Left hindlimb (tissue), 1 donor: ENCODE results near the gene POU5F1.
"Not testable (repeated sequence)": the region's sequence is repeated elsewhere in the genome, so short reads cannot be mapped to it uniquely, and the experiment has no call there.

ENCODE experiments used
- DNase-seq: peaks from one replicate; pipeline ENCODE4 v3.0.0-alpha.2; 2018

The POU5F1 gene

DNA sequence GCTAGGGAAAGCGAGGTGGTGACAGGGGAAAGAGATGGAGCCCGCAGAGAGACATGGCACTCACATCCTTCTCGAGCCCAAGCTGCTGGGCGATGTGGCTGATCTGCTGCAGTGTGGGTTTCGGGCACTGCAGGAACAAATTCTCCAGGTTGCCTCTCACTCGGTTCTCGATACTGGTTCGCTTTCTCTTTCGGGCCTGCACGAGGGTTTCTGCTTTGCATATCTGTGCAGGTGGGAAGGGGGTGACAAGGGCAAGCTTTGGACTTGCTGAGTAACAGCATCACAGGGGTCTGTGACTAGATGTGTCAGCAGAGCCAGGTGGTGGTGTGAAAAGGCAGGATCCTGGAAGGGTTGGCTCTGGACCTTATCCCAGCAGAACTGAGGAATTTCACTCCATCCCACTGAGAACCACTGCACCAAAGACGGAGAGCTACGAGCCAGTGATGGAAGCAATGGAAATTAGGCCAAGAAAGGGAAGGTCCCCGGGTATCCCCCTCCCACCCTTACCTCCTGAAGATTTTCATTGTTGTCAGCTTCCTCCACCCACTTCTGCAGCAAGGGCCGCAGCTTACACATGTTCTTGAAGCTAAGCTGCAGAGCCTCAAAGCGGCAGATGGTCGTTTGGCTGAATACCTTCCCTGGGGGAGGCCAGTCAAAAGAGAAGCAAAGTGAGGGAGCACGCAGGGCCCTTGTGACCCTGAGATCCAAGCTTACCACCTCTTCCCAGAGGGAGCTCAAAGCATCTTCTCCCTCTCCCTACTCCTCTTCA lies 5.2 kb downstream of the POU5F1 start:
- not testable (repeated sequence) for DNase-seq

DNA sequence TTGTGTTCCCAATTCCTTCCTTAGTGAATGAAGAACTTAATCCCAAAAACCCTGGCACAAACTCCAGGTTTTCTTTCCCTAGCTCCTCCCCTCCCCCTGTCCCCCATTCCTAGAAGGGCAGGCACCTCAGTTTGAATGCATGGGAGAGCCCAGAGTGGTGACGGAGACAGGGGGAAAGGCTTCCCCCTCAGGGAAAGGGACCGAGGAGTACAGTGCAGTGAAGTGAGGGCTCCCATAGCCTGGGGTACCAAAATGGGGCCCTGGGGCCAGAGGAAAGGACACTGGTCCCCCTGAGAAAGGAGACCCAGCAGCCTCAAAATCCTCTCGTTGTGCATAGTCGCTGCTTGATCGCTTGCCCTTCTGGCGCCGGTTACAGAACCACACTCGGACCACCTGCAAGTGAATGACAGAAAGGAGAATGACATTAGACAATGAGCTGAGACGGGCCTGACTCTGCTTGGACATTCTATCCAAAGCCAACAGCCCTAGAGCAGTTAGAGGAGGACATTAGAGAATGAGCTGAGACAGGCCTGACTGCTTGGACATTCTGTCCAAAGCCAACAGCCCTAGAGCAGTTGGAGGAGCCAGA lies 5.9 kb downstream of the POU5F1 start:
- not testable (repeated sequence) for DNase-seq

DNA sequence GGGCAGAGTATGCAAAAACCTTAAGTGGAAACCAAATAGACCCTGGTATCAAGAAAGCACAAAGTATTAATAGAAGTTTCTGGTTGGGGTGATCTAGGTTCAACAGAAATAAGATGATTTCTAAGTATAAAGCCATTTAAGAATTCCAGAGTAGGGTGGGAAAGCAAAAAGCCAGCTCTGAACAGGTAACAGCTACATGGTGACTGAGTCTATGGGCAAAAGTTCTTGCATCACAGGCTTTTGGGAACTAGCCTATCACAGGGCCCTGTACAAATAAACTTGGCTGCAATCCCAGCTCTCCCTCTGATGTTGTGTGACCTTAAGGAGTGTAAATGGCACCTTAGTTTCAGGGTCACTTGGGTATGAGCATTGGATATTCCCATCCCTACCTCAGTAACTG lies 6.6 kb downstream of the POU5F1 start:
- DNase-seq: no peak

DNA sequence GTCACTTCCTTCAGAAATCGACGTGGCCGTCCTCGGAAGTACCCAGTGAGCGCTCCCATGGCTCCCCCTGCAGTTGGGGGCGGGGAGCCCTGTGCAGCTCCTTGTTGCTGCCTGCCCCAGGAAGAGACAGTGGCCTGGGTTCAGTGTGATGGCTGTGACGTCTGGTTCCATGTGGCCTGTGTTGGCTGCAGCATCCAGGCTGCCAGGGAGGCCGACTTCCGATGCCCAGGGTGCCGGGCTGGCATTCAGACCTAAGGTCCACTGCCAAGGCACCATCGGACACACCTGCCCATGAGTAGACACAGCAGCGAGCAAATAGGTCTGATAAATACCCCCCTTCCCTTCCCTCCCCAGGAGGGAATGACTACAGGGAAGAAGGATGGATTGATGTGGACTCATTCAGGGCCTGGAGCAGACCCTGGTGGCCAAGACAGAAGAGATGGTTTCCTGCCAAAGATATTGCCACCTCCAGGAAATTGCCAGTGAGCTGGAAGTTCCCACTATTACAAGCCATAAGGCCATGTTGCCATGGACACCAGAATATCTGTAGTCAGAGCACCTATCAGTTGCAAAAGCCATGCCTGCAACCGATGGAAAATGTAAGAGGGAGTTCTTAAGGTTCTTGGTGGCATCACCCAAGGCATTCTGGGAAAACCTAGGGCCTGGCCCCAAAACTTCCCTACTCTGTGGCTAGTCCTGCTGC lies 7.9 kb downstream of the POU5F1 start:
- no peak for DNase-seq

DNA sequence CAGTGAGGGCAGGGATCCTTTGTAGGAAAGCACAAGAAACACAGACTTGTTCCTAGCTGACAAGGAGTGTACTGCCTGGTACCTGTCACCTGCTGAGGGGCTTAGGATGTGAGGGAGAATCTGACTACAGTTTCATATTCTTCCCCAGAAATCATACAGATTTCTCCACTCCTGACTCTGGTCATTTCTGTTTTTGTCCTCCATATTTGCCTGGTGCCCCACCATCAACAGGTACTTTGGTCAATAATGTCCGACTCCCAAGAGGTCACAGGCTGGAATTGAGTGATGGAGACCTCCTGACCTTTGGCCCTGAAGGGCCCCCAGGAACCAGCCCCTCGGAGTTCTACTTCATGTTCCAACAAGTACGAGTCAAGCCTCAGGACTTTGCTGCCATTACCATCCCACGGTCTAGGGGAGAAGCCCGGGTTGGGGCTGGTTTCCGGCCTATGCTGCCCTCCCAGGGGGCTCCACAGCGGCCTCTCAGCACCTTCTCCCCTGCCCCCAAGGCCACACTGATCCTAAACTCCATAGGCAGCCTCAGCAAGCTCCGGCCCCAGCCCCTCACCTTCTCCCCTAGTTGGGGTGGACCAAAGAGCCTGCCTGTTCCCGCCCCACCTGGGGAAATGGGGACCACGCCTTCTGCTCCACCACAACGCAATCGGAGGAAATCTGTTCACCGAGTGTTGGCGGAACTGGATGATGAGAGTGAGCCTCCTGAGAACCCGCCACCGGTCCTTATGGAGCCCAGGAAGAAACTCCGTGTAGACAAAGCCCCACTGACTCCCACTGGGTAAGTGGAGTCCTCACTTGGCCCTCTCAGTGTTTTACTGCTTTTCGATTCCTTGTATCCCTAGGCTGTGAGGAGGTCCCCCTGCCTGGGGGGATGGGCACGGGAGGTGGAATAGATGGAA lies 9.0 kb downstream of the POU5F1 start:
- no peak for DNase-seq

DNA sequence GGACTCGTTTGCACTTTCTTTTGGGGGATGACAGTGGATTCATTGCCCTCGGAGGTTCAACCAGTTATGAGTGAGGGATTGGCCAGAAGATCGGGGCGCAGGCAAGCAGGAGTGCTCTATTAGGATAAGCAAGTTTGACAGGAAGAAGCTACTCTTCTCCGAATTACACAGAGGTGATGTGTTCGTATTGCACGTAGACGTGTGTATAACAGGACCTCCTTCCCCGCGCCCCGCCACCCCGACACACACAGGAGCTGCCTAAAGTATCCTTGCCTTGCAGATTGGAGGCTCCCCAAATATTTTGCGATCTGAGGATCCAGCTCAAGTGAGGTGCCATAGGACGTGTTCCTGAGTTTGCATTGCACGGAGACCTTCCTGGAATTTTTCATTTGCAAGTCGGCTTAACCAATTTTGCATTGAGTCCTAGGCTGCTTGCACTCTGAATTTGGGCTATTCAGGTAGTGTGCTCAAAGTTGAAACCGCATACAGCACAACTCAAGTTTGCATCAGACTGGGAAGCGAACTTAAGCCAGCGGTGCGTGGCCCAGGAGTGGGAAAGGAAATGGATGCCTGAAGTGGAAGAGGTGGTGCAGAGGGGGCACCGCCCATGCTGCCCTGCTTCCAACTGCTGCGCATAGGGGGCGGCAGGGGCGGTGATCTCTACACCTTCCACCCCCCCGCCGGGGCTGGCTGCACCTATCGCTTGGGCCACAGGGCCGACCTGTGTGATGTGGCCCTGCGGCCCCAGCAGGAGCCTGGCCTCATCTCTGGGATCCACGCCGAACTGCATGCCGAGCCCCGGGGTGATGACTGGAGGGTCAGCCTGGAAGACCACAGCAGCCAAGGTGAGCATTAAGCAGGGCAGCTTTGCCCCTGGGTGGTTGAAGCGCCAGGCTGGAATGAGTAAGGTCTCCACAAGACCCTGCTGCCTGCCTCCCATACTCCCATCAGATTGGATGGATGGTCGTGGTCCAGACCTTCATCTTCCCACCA lies 11.3 kb downstream of the POU5F1 start:
- no peak for DNase-seq

DNA sequence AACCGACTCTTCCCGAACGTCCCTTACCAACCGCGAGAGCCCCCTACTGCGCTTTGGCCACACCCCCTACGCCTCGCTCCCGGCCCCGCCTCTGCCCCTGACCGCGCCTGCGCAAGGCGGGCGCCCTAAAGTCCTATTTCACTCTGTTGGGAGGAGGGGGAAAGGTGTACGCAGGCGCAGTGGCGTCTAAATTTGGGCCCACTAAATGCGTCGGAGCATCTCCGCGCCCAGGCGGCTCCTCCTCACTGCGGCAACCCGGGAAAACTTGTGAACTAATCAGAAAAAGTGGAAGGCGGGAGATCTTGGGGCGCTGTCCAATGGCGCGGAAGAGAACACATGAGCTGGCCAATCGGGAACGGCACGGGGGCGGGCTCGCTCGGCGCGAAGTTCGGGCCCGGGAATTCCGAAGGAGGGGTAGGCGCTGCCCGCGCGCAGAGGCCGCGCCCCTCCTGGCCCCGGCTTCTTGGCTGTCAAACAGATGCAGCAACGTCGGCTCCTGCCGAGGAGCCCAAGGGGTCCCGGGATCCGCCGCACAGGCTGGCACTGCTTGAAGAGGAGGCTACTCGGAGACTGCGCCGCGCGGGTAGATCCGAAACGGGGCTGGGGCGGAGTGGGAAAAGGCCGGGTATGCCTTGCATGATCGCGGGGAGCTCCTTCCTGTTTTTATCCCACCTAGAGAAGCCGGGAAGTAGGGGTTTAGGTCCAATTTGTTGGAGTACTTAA lies 12.2 kb downstream of the POU5F1 start, which contains the start of gene TCF19:
TSS of gene TCF19 (plus strand) at position 450 of the 723 bp plus-strand sequence. CDS start 881 bp downstream, outside the sequence.
- peak; percentile 100 for DNase-seq

DNA sequence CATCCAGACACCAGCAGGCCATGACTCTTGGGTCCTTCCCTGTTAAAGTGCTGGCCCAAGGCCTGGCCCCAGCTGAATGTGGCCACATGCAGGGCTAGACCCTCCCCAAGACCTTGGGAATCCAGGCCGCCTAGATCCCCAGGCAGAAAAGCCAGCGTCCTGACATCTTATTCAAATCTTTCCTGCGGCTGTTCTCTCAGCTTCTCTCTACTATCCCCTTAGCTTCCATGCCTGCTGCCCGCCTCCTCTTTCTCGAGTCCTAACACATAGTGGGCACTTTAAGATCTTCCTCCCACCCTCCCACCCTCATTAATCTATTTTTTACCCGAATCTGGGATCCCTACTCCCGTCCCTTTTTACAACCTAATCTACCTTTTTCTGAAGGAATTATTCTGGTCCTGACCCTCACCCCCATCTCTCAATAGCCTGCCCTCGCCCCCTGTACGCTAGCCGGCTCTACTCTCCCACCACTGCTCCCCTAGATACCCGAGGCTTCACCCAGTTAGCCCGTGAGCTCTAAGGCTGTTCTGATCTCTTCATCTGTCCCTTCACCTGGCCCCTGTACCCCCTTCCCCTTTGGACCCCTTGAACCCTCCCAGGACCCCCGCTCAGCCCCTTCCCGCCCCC lies 12.9 kb downstream of the POU5F1 start, which contains the start of gene CCHCR1:
TSS of gene CCHCR1 (minus strand) at position 290 of the 627 bp plus-strand sequence. CDS start at position 88, 202 bp downstream.
- no peak for DNase-seq

DNA sequence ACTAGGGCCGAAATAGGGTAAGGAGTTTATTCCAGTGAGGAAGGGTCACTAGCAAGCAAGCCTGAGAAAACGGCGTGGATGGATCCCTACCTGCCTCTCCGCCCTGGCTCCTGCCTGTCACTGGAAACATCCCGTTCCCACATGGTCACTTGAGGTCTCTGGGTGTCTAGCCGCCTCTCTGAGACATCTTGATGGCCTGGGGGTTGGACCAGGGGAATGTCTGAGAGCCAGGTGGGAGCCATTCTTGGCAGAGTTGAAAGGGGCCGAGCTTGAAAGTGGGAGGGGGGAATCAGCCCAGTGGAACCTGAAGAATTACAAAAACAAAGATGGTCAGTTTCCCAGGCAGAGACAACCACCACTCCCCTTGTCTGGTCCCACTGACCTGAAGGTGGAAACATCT lies 13.8 kb downstream of the POU5F1 start:
- no peak for DNase-seq

DNA sequence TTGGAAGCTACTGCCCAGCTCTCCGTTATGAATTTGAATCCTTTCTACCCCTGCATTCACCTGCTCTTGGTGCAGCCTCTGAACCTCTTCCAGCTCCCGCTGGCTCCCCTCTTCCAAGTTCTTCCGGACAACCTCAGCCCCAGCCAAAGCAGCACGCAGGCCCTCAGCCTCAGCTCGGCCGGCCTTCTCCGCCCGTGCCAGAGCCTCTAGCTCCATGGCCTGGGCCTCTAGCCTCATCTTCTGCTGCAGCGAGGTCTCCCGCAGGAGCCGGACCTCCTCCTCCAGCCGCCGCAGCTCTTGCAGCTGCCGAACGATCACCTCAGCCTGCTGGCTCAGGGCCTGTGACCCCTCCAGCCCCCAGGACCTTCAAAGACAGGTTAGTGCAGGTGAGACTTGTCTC lies 16.0 kb downstream of the POU5F1 start:
- no peak for DNase-seq

DNA sequence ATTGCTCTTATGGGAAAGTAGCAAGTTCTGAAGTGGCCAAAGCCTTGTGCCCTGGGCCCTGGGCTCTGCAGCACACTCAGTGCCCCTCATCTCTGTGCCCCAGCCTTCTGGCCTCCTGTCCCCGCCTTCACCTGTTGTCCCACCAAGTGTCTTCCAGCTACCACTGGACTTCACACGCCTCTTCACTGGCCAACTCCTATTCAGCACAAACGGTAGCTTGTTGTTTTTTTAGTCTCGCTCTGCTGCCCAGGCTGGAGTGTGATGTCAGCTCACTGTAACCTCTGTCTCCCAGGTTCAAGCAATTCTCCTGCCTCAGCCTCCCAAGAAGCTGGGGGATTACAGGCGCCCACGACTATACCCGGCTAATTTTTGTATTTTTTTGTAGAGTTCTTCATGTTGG lies 17.7 kb downstream of the POU5F1 start:
- no peak for DNase-seq

DNA sequence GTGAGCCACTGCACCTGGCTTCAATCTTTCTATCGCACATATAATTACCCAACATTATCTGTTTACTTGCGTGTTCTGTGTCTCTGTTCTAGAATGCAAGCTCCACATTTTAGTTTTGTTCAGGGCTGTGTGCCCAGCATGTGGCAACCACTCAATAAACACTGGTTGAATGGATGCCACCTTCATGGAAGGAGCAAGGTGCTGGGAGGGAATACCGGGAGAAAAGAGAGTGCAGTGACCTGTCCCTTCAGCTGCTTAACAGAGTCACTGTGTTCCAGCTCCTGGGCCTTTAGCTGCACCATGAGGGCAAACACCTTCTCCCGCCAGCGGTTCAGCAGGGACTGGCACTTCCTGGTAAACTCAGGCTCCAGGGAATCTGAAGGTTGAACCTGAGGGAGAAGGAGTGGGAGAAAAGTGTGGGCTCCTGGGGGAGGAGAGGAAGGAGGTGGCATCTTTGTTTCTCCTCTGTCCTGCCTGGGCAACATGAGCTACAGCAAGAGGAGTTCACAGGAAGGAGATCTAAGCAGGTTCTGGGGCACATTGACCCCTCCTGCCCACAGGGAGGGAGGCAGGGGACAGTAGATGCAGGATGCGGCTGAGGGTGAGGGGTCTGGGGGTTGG lies 20.5 kb downstream of the POU5F1 start:
- no peak for DNase-seq

DNA sequence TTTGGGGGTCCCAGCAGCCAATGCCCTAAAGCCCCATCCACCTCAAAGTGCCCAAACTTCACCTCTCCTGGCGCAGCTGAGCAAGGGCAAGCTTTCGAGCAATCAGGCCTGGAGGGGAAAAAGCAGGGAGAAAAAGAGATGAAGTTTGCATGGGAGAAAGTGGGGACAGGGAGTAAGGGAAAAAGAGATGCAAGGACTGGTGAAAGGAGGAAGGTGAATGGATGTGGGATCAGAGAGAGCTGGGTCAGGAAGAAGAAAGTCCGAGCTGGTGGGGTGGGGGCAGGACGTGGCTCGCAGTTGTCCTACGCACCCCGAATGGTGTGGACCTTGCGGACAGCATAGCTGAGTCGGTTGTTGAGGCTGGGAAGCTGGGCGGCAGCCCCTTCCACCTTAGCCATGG lies 25.1 kb downstream of the POU5F1 start:
- no peak for DNase-seq

DNA sequence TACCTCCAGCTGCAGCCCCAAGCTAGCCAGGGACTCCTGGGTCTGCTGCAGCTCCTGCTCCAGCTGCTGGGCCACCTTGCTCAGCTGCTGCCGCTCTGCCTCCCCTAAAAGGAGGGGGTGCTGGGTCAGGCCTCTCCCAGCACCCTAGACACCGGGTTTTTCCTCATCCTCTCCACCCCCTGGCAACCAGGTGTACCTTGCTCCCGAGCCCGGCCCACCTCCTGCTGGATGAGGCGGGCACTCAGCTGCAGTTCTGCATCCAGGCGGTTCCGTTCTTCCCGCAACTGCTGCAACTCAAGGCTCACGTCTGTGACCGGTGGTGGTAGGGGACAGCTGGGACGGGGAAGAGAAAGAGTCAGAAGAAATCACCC lies 25.5 kb downstream of the POU5F1 start:
- no peak for DNase-seq

DNA sequence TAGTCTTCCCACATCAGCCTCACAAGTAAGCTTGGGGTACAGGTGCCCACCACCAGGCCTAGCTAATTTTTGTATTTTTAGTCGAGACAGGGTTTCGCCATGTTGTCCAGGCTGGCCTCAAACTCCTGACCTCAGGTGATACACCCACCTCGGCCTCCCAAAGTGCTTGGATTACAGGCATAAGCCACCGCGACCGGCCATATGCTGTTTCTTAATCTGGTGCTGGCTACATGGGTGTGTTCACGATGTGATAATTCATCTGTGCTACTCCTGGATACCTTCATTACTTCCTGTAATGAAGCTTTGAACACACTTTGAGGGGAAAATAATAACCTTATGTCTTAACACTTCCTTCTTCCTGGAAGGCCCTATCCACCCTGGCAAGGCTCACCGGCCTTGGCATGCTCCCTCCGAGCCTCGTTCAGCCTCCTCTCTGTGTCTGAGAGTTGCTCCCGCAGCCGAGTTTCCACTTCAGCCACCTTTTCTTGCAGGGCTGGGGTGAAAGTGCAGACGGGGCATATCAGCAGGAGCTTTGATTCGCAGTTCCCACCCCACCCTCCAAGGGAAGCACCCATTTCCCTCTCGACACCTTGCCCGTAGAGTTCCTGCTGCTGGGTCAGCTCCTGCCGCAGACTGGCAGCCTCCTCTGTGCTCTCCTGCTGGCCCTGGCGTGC lies 26.0 kb downstream of the POU5F1 start:
- no peak for DNase-seq

DNA sequence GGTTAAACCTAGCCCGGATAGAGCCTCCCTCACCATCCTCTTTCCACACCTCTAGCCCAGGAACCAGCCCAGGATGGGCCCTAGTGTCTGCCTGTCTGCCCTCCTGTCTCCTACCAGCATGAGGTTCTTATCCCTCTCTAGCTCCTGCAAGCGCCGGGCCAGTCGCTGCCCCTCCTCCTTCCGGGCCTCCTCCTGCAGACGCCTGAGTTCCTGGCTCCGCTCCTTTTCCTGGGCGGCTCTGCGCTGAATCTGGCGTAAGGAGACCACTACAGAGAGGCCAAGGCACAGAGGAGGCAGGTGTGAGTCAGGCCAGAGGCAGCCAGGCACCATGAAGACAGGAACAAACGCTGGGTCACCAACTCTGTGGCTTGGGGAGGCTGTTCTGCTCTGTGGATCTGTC lies 27.3 kb downstream of the POU5F1 start:
- peak; percentile 69 for DNase-seq

DNA sequence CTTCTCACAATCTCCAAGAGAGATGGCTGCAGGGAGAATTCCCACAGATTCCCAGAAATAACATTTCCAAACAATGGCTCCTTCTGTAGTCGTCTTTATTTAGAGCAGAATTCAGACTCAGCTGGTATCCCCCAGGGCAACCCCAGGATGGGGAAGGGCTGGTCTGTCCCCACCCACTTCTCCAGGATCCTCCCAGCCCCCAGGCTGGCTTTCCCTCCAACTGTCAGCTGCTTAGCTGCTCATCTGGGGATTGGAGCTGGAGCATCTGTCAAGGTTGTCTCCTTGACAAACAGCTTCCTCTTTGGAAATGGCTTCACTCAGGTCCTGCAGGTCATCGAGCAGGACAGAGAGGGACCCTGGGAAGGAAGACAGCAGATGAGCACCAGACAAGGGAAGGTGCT lies 28.1 kb downstream of the POU5F1 start:
- no peak for DNase-seq

DNA sequence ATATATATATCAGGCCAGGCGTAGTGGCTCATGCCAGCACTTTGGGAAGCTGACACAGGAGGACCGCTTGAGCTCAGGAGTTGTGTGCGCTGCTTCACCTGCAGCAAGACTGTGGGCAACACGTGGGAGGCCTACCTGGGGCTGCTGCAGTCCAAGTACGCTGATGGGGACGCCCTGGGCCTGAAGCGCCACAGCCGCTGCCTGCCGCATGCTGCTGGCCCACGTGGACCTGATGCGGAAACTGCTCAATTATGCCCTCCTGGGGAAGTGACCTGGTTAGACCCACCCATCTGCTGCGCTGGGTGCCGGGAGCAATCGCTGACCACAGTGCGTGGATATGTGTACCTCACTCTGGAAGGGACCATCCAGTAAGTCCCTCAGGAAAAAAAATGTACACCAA lies 29.8 kb downstream of the POU5F1 start:
- DNase-seq: no peak

DNA sequence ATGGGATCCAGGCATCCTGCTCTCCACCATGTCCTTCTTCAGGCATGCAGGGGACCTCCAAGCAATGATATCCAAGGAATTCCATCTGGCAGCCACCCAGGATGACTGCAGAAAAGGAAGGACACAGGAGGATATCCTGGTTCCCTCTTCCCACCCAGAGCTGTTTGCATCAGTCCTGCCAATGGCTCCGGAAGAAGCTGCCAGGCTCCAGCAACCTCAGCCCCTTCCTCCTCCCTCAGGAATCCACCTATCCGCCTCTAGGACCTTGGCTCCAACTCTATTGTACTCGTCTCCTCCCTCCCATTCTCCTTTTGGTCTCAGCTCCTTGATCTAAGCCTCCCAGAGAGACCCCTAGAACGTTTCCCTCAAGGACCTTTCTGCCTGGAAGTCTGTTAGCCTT lies 30.9 kb downstream of the POU5F1 start:
- DNase-seq: no peak
